22Rv1 (cell line): ENCODE data around the gene MAMDC2.

Source experiments
- H3K27ac ChIP-seq: fragments of 450-650 bp; 2 replicates; pipeline ENCODE4 v1.5.1; 2017
- ZFX ChIP-seq: fragments of 450-650 bp; IDR thresholded peaks from 2 replicates; pipeline ENCODE4 v1.6.1; 2017; ENCODE audit warnings: antibody characterized with exemption, borderline replicate concordance
- TF ChIP-seq, protein P1 (sequence below): fragments of 450-650 bp; IDR thresholded peaks from 2 replicates; pipeline ENCODE4 v1.5.1; 2017; ENCODE audit warnings: mild to moderate bottlenecking

Gene MAMDC2

DNA sequence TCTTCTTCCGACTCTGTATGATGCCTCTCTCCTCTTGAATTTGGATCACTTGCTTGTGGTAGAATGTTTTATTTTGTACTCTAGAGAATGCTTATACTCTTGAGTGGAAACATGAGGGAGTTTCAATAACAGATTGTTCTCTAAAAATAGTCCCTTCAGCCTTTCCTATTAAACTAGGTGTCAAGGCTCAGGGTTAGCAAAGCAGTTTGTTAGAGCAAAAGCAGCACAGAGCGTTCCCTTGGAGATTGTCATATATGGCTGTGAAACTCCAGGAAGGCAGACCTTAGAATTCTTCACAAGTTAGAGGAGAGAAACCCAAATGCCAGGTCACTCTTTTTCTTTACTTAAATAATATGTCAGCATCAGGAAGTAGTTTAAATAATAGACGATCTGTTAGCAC, 33.0 kb downstream of the MAMDC2 start:
- no peak overlapping the region for H3K27ac ChIP-seq
- TF ChIP-seq ZFX, result no peak
- TF ChIP-seq, protein P1, sequence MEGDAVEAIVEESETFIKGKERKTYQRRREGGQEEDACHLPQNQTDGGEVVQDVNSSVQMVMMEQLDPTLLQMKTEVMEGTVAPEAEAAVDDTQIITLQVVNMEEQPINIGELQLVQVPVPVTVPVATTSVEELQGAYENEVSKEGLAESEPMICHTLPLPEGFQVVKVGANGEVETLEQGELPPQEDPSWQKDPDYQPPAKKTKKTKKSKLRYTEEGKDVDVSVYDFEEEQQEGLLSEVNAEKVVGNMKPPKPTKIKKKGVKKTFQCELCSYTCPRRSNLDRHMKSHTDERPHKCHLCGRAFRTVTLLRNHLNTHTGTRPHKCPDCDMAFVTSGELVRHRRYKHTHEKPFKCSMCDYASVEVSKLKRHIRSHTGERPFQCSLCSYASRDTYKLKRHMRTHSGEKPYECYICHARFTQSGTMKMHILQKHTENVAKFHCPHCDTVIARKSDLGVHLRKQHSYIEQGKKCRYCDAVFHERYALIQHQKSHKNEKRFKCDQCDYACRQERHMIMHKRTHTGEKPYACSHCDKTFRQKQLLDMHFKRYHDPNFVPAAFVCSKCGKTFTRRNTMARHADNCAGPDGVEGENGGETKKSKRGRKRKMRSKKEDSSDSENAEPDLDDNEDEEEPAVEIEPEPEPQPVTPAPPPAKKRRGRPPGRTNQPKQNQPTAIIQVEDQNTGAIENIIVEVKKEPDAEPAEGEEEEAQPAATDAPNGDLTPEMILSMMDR, result no peak

DNA sequence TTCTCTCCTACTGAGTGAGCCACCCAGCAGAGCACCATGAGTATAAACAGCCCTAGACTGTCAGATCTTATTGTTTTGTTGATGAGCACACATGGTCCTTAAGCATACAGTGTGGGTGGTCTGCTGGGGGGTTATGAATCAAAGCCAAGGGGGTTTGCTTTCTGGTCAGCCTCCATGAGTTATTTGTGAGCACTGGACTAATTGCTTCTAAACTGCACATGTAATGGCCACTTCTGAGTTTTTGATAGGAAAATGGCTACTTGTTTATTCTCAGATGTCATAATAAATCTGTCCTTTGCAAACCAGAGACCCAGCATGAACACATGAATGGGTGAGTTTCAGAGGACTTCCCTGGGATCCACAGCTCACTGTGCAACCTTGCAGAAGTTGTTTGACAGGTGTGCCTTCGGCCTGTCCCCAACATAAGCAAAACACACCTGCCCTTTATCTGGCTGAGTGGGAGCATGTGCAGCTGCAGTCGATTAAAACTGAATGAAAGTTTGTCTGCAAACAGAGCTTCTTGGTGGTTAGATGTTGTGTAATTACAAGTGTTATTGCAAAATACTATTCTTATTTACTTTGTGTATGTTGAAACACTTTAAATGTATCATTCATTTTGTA, 35.9 kb downstream of the MAMDC2 start:
- H3K27ac ChIP-seq, result no peak overlapping the region
- TF ChIP-seq, protein P1, result no peak
- TF ChIP-seq ZFX, result no peak

DNA sequence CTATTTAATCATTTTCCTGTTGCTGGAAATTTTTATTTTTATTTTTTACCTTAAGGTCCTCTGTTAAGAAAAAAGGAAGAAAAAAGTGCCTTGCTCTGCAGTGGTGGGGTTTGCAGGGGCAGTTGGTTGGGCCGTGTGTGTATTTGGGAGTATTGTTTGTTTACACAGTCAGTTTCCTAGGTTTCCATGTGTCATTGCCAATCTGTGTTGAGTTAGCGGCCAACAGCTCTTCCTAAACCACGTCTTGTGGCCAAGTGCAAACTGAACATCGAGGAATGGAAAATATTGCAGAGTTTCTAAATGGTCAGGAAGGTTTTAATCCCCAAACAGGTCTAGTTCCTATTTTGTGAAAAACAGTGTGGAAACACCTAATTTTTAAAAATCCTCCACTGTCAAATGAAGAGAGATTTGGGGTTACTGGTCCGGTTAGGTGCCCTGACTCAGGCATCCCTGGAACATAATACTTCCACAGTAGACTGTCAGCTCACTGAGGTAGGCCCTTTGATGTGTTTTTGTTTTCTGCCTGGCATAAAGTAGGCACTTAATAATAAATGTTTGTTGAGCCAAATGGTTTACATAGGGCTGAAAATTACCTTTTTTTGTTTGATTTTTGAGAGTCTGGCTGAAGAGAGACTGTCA, 37.0 kb downstream of the MAMDC2 start:
- TF ChIP-seq, protein P1, result no peak
- TF ChIP-seq ZFX, result no peak
- H3K27ac ChIP-seq, result no peak overlapping the region

DNA sequence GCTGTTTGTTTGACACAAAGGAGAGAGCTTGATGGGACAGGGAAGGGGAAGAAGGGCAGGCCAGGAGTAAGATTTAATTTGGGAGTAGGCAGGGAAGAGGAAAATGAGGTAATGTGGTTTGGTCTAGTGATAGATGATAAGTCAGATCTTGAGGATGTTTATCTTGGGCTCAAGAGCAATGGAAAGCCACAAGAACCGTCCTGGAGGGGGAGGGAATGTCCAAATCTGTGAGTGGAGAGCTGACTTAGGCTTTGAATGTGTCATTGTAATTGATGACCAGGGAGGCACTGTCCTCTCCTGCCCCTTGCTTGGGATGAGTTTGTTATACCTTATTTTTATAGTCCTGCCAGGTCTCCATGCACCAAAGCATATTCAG, 37.5 kb downstream of the MAMDC2 start:
- TF ChIP-seq, protein P1, result no peak
- H3K27ac ChIP-seq, result no peak overlapping the region

DNA sequence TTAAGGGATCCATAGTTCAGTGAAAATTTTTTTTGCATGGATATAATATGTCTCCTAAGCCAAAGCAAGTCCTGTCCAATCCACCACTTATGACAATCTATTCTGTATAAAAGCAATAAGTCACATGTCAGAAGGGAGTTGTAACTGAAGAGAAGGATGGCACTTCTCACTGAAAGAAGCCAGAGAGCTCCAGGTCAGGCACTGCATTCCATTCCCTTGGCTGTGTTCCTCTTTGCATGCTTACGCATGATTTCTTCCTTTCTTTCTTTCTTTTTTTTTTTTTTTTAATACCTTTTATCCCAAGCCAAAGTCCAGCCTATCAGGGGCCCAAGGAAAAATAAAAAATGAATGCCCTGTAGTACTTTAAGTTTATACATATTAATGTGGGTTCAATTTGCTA, 39.8 kb downstream of the MAMDC2 start:
- no peak overlapping the region for H3K27ac ChIP-seq
- TF ChIP-seq, protein P1, result no peak
- TF ChIP-seq ZFX, result no peak

DNA sequence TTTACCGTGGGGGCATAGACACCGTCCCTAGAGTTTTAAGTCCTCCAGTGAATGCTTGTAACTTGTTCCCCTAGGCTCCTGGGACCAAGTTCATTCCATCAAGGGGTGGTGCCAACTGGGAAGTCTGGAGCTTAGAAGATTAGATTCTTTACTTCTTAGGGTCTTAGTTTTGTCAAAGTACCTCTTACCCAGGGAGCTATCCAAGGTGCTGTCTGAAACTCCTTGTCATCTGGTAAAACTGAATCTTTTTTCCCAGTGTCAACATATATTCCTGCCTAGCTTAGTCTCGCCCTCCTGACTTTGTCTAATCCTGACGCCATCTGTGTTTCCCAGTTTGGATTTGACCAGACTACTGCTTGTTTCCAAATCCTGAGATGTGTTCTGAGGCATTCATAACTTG, 41.6 kb downstream of the MAMDC2 start:
- TF ChIP-seq, protein P1, result no peak
- TF ChIP-seq ZFX, result no peak
- H3K27ac ChIP-seq, result no peak overlapping the region

DNA sequence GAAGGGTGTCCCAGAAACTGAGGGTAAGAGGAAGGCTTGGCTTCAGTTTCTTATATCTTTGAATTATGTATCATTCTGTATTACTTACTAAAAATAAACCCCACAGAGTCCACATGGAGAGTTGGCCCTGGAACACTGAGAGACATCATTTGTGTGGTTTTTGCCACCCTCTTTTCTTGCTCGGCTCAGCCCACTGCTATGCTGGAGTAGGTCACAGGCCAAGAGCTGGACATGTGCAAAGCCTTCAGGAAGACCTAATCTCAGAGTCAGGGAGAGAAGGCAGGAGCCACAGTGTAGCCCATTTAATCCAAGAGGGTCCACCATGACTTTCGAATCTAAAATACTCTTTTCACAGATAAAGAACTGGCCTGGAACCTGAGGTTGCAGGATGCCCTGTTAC, 47.5 kb downstream of the MAMDC2 start:
- TF ChIP-seq, protein P1, result no peak
- TF ChIP-seq ZFX, result no peak
- H3K27ac ChIP-seq, result no peak overlapping the region
